GM15510 (cell line): Measurements from ENCODE around the gene IREB2.

ENCODE experiments used
- POLR2A ChIP-seq: IDR thresholded peaks from 3 replicates; pipeline ENCODE4 v1.6.1; 2011; ENCODE audit warnings: borderline replicate concordance; ENCODE audit not compliant: insufficient read length; ENCODE audit errors: extremely low read depth

Gene IREB2

GRCh38 chr15:78437762-78438618 is at the start of gene IREB2:
Gene IREB2 (plus strand): TSS chr15:78438216. CDS start chr15:78438338, 122 bp downstream.
- TF ChIP-seq POLR2A: peak; percentile 53

- TF ChIP-seq POLR2A: no peak
Observed at GRCh38 chr15:78388865-78389264, 49.2 kb upstream of the IREB2 start.

GRCh38 chr15:78389322-78389721 is 48.7 kb upstream of the IREB2 start:
- TF ChIP-seq POLR2A: no peak

GRCh38 chr15:78389738-78390137 is 48.3 kb upstream of the IREB2 start:
- TF ChIP-seq POLR2A: no peak

- no peak for TF ChIP-seq POLR2A
Observed at GRCh38 chr15:78390242-78390641, 47.8 kb upstream of the IREB2 start.

DNA sequence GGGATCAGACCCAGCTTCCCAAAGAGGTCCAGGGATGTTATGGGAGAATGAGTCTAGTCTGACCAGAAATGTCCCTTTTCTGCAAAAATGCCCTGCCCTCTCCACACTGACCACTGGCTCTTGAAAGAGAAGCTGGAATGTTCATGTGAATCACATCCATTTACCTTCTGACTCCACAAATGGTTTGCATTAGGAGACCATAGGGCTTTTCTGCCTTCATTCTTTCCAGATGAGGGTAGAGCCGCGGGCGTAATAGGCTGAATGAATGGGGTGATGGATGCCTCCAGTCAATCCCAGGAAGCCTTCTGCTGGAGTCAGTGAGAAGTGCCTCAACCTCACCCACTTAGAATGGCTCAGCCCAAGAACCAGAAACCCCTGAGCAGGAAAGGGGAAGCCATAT is 47.2 kb upstream of the IREB2 start:
- TF ChIP-seq POLR2A: no peak

DNA sequence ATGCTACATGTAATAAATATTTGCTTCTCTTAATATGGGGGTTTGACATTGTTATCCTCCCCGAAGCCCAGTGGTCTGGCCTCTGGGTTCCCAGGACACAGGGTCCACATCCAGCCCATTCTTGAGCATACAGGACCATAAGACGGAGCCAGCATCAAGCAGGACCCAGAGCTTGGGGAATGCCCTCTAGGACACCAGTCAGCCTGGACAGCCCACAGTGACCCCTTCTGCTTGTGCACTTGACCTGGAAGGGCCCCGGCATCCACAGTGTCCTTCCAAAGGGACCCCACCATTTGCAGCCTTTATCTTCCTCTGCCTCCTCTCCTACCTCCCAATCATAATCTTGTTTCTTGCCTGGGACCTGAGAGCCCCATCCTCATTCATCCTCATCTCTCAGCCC is 46.2 kb upstream of the IREB2 start:
- no peak for TF ChIP-seq POLR2A

- no peak for TF ChIP-seq POLR2A
Observed at GRCh38 chr15:78392430-78392829, 45.6 kb upstream of the IREB2 start.

- no peak for TF ChIP-seq POLR2A
Observed at GRCh38 chr15:78393137-78393536, 44.9 kb upstream of the IREB2 start.

DNA sequence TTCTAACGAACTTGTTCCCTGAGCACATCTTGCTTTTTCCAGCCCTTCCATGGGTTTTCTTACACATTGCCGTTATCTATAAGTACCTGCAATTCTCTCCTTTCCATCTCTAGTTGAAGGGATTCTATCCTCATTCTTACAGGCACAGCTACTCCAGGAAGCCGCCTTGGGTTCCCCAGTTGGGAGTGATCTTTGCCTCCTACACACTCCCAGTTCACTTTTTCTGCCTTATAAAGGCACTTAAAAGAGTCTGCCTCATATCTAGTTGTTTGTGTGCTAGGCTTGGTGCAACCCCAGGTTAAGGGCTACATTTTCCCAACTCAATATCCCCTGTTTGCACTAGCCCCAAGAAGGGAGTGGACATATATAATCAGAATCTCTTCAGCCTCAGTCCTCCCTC is 44.0 kb upstream of the IREB2 start:
- TF ChIP-seq POLR2A: no peak

- TF ChIP-seq POLR2A: no peak
Observed at GRCh38 chr15:78394981-78395616, 42.9 kb upstream of the IREB2 start.

DNA sequence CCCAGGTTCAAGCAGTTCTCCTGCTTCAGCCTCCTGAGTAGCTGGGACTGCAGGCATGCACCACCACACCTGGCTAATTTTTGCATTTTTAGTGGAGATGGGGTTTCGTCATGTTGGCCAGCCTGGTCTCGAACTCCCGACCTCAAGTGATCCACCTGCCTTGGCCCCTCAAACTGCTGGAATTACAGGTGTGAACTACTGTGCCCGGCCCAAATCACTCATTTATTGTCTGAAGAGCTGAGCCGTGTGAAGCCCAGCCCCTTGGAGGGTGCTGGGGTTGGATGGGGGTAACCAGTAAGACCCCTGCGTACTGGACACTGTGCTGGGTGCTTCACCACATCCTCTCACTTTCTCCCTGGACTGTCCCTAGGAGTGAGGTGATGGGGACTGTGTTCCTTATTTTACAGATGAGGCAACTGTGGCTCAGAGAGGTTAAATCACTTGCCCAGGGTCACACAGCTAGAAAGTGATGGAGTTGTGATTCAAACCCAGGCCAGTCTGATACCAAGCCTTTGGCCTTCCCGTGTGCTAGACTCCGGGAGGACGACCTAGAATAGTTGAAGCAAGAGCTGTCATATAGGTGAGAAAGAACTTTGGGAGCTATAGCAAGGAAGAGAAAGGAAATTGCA is 41.7 kb upstream of the IREB2 start:
- TF ChIP-seq POLR2A: no peak

- no peak for TF ChIP-seq POLR2A
Observed at GRCh38 chr15:78396976-78397375, 41.0 kb upstream of the IREB2 start.

- no peak for TF ChIP-seq POLR2A
Observed at GRCh38 chr15:78397382-78397781, 40.6 kb upstream of the IREB2 start.

GRCh38 chr15:78398076-78398825 is 39.8 kb upstream of the IREB2 start:
- TF ChIP-seq POLR2A: no peak
